ENCODE data around the gene LKAAEAR1.

LKAAEAR1 gene

GRCh38 chr20:64099880-64100565, 15.8 kb upstream of the LKAAEAR1 start:
- peak; percentile 65 for DNase-seq (ENCODE audit: low spot score)
- TF ChIP-seq CTCF (IDR thresholded peaks at IDR 0.05; ENCODE audit: extremely low read depth, missing control alignments): no peak

- no peak for DNase-seq (ENCODE audit: low spot score)
- TF ChIP-seq CTCF (IDR thresholded peaks at IDR 0.05; ENCODE audit: extremely low read depth, missing control alignments): no peak
These were observed 15.0 kb upstream of the LKAAEAR1 start for GRCh38 chr20:64099086-64099786.

GRCh38 chr20:64098471-64099013, 14.3 kb upstream of the LKAAEAR1 start:
- TF ChIP-seq CTCF (IDR thresholded peaks at IDR 0.05; ENCODE audit: extremely low read depth, missing control alignments): no peak
- DNase-seq (ENCODE audit: low spot score): no peak

- DNase-seq (ENCODE audit: low spot score): no peak
- TF ChIP-seq CTCF (IDR thresholded peaks at IDR 0.05; ENCODE audit: extremely low read depth, missing control alignments): no peak
These were observed 12.3 kb upstream of the LKAAEAR1 start for GRCh38 chr20:64096535-64096934.

GRCh38 chr20:64095927-64096326, 11.7 kb upstream of the LKAAEAR1 start:
- DNase-seq (ENCODE audit: low spot score): no peak
- no peak for TF ChIP-seq CTCF (IDR thresholded peaks at IDR 0.05; ENCODE audit: extremely low read depth, missing control alignments)

GRCh38 chr20:64095455-64095854, 11.3 kb upstream of the LKAAEAR1 start:
- TF ChIP-seq CTCF (IDR thresholded peaks at IDR 0.05; ENCODE audit: extremely low read depth, missing control alignments): no peak
- DNase-seq (ENCODE audit: low spot score): no peak

- no peak for TF ChIP-seq CTCF (IDR thresholded peaks at IDR 0.05; ENCODE audit: extremely low read depth, missing control alignments)
- no peak for DNase-seq (ENCODE audit: low spot score)
These were observed 8.9 kb upstream of the LKAAEAR1 start for GRCh38 chr20:64093013-64093503.
